ENCODE results near the gene GPRC5C.
A peak's percentile ranks its signal among the peaks of the same experiment; 100 is the strongest.

GPRC5C gene

GRCh38 chr17:74407384-74407783 lies 24.5 kb upstream of the GPRC5C start:
- no peak for DNase-seq (ENCODE audit: low read depth)

- peak; percentile 32 for DNase-seq (ENCODE audit: low read depth)
Observed at GRCh38 chr17:74408262-74408661, 23.6 kb upstream of the GPRC5C start.

- no peak for DNase-seq (ENCODE audit: low read depth)
Observed at GRCh38 chr17:74408815-74409214, 23.1 kb upstream of the GPRC5C start.

DNA sequence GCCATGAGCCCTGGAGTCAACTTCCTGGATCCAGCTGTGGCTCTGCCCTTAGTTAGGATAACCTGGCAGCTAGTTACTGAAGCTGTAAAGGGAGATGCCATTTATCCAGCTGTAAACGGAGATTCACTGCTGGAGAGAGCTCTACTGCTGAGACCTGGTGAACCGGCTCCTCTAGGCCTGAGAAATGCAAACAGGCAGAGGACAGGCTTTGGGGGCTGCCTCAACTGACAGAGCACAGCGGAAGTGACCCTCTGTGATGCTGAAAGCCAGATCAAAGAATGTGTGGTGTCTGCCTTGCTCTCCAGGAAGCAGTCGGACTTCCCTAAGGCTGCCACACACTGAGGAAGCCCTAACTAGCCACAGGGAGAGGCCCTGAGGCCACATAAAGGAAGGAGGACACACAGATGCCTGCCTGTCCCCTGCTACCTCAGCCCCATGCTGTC lies 21.9 kb upstream of the GPRC5C start:
- DNase-seq (ENCODE audit: low read depth): no peak

DNA sequence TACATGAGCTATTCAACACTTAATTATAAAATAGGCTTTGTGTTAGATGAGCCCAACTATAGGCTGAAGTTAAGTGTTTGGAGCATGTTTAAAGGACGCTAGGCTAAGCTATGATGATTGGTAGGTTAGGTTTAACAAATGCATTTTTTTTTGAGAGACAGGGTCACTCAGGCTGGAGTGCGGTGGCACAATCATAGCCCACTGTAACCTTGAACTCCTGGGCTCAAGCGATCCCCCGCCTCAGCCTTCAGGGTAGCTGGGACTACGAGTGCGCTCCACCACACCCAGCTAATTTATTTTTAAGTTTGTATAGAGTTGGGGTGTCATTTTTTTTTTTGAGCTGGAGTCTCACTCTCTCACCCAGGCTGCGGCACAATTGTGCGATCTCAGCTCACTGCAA lies 19.3 kb upstream of the GPRC5C start:
- DNase-seq (ENCODE audit: low read depth): no peak

DNA sequence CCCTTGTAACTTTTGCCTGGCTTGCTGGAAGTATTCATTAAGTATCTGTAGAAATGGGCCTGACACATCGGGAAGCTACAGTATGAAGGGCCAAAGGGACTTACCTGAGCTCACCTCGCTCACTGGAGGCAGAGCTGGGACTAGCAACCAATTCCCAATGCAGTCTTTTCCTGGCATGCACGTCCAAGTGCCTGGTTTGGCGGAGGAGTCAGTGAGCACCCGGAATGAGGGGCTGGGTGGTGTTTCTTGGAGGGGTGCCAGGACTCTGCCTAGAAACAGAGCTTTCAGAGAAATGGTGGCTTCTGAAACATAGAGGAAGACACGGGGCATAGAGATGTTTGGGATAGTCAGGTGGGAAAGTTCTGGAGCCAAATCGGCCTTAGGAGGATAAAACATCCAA lies 18.4 kb upstream of the GPRC5C start:
- DNase-seq (ENCODE audit: low read depth): no peak

- DNase-seq (ENCODE audit: low read depth): no peak
Observed at GRCh38 chr17:74414510-74414909, 17.4 kb upstream of the GPRC5C start.

DNA sequence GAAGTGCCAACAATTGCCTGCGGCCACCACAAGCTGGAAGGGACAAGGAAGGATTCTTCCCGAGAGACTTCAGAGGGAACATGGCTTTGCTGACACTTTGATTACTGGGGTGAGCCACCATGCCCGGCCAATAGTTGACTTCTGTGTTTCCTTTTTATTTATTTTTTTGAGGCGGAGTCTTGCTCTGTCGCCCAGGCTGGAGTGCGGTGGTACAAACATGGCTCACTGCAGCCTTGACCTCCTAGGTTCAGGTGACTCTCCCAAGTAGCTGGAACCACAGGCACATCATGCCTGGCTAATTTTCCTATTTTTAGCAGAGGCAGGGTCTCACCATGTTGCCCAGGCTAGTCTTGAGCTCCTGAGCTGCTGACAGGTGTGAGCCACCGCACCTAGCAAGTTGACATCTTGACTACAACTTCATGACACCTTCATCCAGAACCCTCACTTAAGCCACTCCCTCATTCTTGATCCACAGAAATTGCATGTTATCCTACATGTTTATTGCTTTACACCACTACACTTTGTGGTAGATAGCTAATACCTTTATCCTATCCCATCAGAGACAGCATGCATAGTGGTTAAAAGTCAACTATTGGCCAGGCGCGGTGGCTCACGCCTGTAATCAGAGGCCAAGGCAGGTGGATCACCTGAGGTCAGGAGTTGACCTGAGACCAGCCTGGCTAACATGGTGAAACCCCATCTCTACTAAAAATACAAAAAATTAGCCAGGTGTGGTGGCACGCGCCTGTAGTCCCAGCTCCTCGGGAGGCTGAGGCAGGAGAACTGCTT lies 16.1 kb upstream of the GPRC5C start:
- DNase-seq (ENCODE audit: low read depth): no peak

- DNase-seq (ENCODE audit: low read depth): peak; percentile 64
Observed at GRCh38 chr17:74417178-74418045, 14.5 kb upstream of the GPRC5C start.

GRCh38 chr17:74419928-74420411 lies 11.9 kb upstream of the GPRC5C start:
- DNase-seq (ENCODE audit: low read depth): no peak

- no peak for DNase-seq (ENCODE audit: low read depth)
Observed at GRCh38 chr17:74424117-74424516, 7.8 kb upstream of the GPRC5C start.

- no peak for DNase-seq (ENCODE audit: low read depth)
Observed at GRCh38 chr17:74424657-74425056, 7.2 kb upstream of the GPRC5C start.

DNA sequence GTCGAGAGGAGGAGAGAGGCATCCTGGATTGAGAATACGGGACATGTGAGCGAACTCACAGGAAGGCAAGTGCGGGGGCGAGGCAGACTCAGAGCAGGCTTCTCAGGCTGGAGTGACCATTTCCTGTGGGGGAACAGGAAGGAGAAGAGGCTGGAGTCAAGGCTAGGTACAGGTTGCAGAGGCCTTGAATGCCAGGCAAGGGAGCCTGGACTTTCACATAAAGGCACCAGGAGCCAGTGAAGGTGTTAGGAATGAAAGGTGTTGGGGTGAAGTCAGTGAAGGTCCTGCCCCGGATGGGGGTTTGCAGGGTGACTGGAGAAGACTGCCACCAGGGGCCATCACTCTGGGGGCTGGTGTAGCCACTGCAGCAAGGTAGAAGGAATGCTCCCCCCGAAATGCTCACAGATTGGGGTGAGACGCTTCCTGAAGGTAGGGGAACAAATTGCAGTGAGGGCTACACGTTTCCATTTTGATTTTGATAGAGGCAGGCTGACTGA lies 5.3 kb upstream of the GPRC5C start:
- DNase-seq (ENCODE audit: low read depth): no peak

GRCh38 chr17:74427048-74427762 lies 4.7 kb upstream of the GPRC5C start:
- DNase-seq (ENCODE audit: low read depth): no peak

DNA sequence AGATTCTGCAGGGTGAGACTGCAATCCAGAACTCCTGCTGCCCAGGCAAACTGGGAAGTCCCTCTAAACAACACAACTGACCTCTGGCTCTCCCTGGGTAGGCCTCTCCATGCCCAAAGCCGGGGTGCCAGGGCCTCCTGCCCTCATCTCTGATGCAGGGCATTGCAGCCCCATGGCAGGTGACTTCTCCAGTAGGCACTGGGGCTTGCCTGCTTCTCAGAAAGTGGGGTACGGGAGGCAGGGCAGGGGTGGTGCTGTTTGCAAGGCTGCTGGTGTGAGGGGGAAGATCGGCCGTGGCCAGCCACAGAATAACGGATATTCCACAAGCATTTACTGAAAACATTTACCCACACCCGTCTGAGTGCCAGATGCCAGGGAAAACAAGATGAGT lies 4.1 kb upstream of the GPRC5C start:
- no peak for DNase-seq (ENCODE audit: low read depth)

DNA sequence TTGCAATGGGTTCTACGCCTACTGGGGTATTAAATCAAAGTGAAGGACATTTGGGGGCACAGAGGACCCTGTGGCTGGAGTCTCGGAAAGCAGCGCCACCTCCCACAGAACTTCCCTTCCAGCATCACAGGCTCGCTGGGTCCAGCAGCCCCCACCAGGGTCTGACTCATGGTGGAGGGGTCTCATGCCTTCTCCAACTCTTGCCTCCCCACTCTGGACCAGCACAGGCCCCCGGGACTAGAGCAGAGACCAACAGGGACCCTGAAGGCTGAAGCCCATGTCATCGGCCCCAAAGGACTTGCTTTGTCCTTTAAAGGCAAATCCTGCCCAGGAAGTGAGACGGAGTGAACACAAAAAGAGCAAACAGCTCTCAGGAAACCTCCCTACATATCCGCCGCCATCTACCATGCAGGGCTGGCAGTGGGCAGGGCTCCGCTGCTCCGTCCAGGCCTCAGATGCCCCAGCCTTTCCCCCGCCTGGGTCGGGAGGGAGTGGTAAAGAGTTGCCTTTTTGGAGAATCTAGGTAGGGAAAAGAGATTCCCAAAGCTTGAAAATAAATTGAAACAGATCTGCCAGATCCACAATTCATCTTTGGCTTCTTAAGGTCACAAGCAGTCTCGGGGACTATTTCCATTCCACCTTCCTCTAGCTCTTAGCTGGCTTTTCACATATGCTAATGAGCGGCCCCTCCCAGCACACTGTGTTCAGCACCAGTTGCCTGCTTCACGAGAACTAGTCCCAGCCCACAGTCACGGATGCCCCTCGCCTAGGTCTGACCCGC lies 2.1 kb upstream of the GPRC5C start:
- DNase-seq (ENCODE audit: low read depth): no peak

GRCh38 chr17:74430385-74430705 lies 1.5 kb upstream of the GPRC5C start:
- DNase-seq (ENCODE audit: low read depth): no peak

- DNase-seq (ENCODE audit: low read depth): peak; percentile 50
Observed at GRCh38 chr17:74430706-74431567, 951 bp upstream of the GPRC5C start.

DNA sequence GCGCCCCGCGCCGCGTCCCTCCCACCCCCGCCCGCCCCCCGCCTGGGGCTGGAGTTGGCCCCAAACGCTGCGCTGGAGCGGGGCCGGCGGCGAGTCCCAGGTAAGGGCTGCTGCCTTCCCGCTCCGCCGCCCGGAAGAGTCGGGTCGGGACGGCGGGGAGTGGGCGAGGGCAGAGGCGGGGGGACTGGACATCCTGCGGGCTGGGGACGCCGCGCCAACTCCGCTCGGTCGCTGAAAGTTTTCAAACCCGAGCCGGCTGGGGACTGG lies 469 bp downstream of the GPRC5C start:
- DNase-seq (ENCODE audit: low read depth): no peak

DNA sequence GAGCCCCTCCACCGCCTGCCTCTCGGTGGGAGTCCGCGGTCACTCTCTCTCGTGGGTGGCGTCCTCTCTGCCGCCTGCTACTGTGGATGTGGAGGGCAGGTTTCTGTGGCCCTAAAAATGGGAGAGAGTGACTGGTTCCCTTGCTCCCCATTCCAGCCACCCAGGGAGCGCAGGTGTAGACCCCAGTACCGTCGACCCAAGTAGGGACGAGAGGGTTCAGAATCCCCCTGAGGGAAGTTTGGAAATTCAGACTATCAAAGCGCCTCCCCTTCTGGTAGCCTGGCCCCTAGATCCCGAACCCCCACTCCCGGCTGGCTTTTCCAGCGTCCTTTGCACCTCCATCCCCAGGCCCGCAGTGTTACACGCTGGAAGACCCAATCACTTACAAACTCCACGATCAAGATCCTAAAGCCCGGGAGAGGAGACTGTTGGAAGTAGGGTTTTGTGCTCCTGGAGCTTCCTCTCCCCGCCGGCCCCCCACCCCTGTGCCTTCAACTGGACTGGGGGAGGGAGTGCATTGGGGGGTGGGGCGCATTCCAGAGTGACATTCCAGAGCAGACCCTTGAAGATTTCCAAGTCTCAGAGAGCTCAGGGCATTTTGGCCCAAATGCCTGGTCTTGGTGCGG lies 991 bp downstream of the GPRC5C start:
- DNase-seq (ENCODE audit: low read depth): no peak

All from ELR (cell line).